ENCODE measurements around the gene DLGAP3. TPM values are rescaled to one million over a fixed set of nuclear protein-coding genes. Genes with fewer than 3 reads are reported as not detected.

The DLGAP3 gene
- total RNA-seq (2022; extraction: Qiagen RNA extraction) = 0.14 to 0.44 TPM (median 0.25 TPM) in 5 replicates

GRCh38 chr1:34929497-34929852 lies at the start of gene DLGAP3:
TSS of gene DLGAP3 (minus strand) at chr1:34929650. CDS start at chr1:34905383, 24,267 bp downstream.

GRCh38 chr1:34859446-34860200 lies 69.8 kb downstream of the DLGAP3 start, which contains the start of gene SMIM12:
TSS of gene SMIM12 (minus strand) at chr1:34859749. CDS start at chr1:34855977, 3,772 bp downstream.

Other genes starting within 250 kb of the DLGAP3 start
- 0.08 to 0.26 TPM (median 0.13 TPM) in 4 of 5 replicates, not detected in the other for gene GJB5, start 174.6 kb downstream of the DLGAP3 start, total RNA-seq (2022; extraction: Qiagen RNA extraction)
- 0.07 to 0.22 TPM (median 0.12 TPM) in 5 replicates for gene GJB4, start 169.9 kb downstream of the DLGAP3 start, total RNA-seq (2022; extraction: Qiagen RNA extraction)
- gene GJB3, start 148.4 kb downstream of the DLGAP3 start, total RNA-seq (2022; extraction: Qiagen RNA extraction) = 9.6 to 17.9 TPM (median 13.4 TPM) in 5 replicates
- gene GJA4, start 136.7 kb downstream of the DLGAP3 start, total RNA-seq (2022; extraction: Qiagen RNA extraction) = not detected in 5 replicates
- gene SMIM12, start 69.9 kb downstream of the DLGAP3 start, total RNA-seq (2022; extraction: Qiagen RNA extraction) = 52.5 to 58.6 TPM (median 58.0 TPM) in 5 replicates
- gene TMEM35B, start 55.7 kb upstream of the DLGAP3 start, total RNA-seq (2022; extraction: Qiagen RNA extraction) = 15.7 to 17.6 TPM (median 16.9 TPM) in 5 replicates
- gene ZMYM6, start 102.3 kb upstream of the DLGAP3 start, total RNA-seq (2022; extraction: Qiagen RNA extraction) = 3.9 to 5.2 TPM (median 4.8 TPM) in 5 replicates
- 4.7 to 6.9 TPM (median 6.4 TPM) in 5 replicates for gene ZMYM1, start 149.7 kb upstream of the DLGAP3 start, total RNA-seq (2022; extraction: Qiagen RNA extraction)

Measured in A549 treated with Hydrocortisone at 1 μM for 4 hours (cell line).